Placental pericyte (primary cell): ENCODE measurements around the gene PAPSS2. TPM values are rescaled to one million over a fixed set of nuclear protein-coding genes. Genes with fewer than 3 reads are reported as not detected.

Experiments
- total RNA-seq: library from RNA; depleted of rRNA; stranded (reverse); fragments of >200 nt; gene quantifications from 2 replicates; pipeline ENCODE4 v1.2.3, GENCODE V29; 2012

The PAPSS2 gene
- total RNA-seq, result 131 and 227 TPM in 2 replicates

GRCh38 chr10:87659571-87660483 is at the start of gene PAPSS2:
TSS of gene PAPSS2 (plus strand) at chr10:87659878. CDS start at chr10:87659982, 104 bp downstream.

Other genes starting within 250 kb of the PAPSS2 start
- 53.0 and 67.0 TPM in 2 replicates for gene MINPP1, start 155.0 kb upstream of the PAPSS2 start, total RNA-seq
- gene ATAD1, start 158.3 kb downstream of the PAPSS2 start, total RNA-seq, result 39.9 and 59.1 TPM in 2 replicates
- 0.66 and 1.0 TPM in 2 replicates for gene KLLN, start 203.7 kb downstream of the PAPSS2 start, total RNA-seq
- 124 and 150 TPM in 2 replicates for gene PTEN, start 203.7 kb downstream of the PAPSS2 start, total RNA-seq